Measurements from ENCODE around the gene NELL2.

Gene NELL2

DNA sequence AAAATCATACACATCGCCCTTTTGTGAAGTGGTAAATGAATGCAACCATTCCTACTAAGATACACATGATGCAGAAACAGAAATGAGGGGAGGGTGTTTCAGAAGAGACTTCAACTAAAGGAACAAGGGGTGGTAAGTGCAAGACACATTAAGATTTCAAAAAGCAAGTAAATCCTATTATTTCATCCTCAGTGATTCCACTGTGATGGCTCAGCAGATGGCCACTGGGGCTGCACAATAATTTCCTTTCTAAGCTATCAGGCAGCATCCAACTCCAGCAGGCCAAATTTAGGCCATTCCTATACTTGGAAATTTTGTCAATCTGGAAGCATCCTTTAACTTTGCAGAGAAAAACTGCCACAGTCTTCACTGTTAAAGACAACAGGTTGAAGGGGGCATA is 272.4 kb downstream of the NELL2 start:
- no peak for DNase-seq

DNA sequence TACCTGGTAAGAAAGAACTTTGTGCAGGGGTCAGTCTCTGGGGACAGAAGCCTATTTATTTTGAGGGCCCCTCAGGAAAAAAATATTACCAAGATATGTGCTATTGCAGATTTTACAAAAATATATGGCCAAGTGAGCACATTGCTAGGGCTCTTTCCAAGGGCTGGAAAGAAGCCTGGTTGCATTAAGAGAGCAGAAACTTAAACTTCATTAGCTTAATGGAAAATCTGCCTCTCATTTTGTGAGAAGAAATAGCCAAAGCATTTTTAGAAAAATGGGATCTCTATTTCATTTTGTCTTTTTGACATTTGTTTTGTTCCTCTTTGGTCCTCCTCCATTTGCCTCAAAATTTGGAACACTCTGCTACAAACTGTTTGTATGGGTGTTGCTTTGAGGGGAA is 283.5 kb downstream of the NELL2 start:
- DNase-seq: no peak

DNA sequence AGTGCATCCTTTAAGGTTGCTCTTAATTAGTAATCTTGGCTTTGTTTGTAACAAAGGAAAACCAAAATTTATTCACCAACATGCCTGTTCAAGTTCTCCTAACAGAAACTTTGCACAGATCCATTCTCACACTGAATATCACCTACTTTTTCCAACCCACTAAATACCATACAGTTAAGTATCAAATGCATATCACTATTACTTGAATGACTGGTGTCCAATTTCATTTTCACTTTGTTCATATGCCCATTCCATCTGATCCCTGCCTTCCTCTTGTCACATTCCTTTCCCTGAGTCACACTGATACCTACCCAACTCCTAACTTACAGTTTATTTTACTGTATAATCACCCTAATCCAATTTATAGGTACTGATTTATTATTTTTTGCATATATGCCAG is 286.4 kb downstream of the NELL2 start:
- DNase-seq: no peak

DNA sequence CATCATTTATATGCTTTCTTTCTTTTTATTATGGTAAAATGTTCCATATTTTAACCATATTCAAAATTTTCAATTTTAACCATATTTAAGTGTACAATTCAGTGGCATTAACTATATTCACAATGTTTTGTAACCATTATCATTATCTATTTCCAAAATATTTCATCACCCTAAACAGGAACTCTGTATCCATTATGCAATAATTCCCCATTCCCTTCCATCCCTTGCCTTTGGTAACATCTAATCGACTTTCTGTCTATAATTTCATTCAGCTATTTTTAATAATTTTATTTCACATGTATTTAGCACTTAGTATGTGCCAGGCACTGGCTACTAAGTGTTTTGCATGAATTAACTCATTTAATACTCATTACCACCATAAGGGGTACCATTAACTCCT is 287.5 kb downstream of the NELL2 start:
- DNase-seq: no peak

DNA sequence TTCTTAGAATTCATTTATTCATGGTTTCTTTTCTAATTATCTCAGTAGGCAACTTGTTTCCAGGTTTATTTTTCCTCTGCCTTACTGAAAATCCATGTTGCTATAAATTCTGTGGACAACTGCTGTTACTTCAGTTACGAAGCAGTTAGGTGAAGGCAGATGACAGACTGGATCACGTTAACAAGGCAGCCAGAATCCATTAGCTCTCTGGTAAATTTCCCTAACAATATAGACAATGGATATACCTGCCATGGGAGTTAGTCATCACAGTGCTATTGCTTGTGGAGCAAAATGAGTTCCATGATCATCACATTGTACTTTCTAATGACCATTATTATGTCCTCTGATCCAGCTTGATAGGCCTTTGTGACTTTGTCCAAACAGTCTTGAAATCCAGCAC is 291.5 kb downstream of the NELL2 start:
- no peak for DNase-seq

DNA sequence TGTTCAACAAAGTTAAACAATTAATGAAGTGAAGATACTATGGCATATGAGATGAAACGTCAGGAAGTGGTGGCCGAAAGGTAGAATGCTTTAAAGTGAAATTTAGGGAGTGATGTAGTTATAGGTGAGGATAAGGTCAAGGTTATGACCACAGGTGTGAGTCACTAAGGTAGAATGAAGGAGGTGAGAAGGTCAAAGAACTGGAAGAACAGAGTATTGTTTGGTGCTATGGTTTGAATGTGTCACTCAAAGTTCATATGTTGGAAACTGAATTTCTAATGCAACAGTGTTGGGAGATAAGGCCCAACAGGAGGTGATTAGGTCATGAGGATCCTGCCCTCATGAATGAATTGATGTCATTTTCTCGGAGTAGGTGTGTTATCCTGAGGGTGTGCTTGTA is 293.6 kb downstream of the NELL2 start:
- DNase-seq: no peak

DNA sequence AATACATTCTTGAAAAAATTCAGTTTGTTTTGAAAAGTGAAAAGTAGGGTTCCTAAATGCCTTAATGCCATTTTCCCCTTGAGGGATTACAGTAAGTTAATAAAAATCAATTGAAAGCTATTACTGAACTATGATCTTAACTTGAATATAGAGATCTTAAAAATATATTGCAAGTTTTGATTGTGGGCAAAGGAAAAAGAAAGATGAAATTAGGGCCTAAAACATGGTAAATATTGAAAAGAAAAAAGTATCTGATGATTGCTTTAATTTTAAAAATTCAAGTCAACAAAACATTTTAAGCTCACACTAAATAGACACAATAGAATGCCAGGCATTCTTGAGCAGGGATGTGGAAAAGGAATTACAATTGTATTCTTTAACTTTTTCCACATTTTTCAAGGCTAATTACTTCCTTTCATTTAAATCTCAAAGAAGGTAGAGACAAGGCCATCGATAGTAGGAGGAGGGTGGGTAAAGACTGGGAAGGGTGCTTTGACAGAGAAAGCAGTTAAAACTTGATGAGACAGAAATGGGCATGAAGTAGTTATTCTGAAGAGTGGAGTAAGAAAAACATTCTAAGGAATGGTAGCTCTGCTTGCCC is 294.4 kb downstream of the NELL2 start:
- DNase-seq: no peak

DNA sequence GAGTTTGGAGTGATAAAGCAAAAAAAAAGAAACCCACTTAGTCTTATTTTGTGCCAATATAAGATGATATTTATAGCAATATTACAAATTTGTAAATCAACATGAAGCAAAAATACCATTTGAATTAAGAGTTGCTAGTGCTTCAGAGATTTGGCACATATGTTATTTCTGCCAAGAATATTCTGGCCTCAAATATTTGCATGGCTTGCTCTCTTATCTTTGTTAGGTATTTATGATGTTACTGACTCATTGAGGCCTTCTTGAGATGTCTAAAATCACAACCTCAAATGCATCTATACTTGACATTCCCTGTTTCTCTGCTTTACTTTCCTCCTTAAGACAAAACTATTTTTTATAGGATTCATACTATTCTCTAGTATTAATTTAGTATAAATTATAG is 301.5 kb downstream of the NELL2 start:
- no peak for DNase-seq

DNA sequence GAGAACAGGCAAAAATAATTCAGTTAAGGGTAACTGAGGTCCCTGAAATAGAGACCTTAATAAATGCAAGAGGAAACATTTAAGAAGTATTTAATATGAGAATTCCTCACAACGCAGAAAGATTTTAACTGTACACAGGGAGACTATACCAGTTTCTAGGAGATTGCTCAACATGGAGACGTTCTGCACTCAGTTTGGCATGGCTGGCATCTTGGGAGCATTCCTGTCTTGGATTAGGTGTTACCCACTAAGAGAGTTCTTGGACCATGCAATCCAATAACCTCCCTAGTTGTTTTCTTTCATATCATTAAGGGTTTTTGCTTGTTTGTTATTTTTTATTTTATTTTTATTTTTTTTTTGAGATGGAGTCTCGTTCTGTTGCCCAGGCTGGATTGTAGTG is 302.4 kb downstream of the NELL2 start:
- DNase-seq: no peak

DNA sequence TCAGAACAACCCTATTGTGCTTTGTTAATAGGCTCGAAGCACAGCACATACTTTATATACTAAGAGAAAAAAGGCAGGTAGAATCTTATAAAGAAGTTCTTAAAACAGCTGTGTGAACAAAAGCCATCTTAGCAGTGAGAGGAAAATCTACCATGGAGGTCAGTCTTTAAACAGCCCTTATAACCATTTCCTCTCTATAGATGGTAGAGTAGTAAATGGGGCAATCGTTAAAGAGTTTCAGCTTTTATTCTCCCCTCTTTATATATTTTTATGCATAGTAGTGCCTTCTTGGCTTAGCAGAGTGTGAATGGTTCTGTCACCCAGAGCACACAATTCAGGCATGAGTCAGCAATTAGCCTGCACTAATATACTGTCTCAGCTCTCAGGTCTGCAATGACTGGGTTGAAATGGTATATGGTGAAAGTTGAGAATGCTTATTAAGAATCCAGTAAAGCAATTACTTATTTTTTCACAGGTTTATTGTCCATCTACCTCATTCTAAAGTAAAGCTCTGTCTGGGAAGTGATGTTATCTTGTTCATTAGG is 305.0 kb downstream of the NELL2 start:
- DNase-seq: no peak

DNA sequence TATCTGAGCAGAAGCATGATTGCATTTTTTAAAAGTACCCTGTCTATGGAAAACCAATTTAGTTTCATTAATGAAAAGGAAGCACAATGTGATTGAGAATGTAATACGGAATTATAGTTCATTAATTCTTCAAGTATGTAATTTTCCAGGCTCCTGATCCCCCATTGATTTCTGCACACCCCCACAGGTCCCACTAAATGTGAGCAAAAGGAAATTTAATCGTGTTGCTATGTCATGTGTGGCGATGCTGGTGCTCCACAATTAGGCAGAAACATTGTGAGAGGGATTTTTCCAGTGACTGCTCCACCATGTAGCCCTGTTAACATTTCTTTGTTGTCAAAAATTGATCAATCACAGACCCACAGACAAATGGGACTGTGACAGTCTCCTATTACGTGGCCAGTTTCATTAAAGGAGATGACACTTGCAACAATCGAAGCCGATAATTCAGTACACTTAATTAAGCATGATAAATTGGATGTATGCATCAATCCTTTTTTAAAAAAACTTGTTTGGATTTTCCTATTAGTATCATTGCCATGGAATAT is 306.0 kb downstream of the NELL2 start:
- no peak for DNase-seq

DNA sequence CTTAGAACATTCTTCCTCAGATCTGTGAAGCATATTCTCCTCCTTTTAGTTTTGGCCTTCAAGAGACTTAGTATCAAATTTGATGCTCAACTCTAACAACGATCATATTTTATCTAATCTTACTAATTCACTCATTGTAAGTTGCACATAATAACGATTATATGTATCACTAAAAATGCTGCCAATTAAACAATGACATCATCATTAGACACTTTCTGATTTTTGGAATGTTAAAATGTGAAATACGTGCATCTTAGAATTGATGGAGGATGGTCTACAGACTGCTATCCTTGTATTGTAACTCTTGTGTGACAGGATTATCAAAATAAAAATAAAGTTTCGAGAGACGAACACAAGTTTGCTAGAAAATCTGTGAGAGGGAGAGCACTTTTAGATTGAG is 311.0 kb downstream of the NELL2 start:
- DNase-seq: no peak

DNA sequence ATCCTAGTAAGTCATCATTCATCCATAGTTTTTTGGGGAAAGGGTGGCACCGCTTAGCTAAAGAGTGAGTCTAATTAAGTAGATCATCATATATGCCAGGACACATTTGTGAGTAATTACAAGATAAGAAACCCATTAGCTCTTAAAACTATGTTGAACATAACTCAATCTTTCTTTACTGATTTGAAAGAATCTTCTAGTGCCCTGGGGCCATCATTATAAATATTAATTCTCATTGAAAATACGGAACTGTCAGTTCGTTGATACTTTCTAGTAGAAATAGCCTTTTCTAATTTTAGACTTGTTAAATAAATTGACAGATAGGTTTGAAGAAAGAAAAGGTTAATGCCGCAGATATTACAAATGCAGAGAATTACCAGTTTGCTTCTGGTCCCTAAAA is 312.6 kb downstream of the NELL2 start:
- no peak for DNase-seq

DNA sequence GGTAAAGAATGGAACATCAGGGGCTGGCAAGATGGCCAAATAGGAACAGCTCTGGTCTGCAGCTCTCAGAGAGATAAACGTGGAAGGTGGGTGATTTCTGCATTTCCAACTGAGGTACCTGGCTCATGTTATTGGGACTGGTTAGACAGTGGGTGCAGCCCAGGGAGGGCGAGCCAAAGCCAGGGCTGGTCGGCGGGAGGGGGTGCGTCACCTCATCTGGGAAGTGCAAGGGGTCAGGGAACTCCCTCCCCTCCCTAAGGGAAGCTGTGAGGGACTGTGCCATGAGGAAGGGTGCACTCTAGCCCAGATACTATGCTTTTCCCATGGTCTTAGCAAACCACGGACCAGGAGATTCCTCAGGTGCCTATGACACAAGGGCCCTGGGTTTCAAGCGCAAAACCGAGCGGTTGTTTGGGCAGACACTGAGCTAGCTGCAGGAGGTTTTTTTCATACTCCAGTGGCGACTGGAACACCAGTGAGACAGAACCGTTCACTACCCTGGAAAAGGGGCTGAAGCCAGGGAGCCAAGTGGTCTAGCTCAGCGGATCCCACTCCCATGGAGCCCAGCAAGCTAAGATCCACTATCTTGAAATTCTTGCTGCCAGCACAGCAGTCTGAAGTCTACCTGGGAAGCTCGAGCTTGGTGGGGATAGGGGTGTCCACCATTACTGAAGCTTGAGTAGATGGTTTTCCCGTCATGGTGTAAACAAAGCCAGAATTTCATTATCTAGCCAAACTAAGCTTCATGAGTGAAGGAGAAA is 317.6 kb downstream of the NELL2 start:
- no peak for DNase-seq

DNA sequence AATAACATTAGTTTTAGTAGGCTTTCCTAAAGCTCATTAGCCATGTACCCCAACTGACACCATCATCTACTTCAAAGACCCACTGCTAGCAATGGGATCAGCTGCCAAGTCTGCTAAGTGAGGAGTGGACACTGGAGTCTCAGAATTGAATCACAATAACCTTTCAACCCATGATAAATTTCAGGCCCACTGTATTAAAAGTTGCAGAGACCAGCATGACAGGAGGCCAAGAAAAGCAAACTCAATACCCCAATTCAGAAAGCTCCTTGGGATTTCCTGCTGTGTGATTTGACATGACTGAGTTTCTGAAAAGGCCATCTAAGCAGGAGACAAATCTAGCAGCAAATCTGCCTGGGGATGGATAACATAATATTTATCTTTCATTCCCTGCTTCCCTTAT is 320.7 kb downstream of the NELL2 start:
- no peak for DNase-seq

DNA sequence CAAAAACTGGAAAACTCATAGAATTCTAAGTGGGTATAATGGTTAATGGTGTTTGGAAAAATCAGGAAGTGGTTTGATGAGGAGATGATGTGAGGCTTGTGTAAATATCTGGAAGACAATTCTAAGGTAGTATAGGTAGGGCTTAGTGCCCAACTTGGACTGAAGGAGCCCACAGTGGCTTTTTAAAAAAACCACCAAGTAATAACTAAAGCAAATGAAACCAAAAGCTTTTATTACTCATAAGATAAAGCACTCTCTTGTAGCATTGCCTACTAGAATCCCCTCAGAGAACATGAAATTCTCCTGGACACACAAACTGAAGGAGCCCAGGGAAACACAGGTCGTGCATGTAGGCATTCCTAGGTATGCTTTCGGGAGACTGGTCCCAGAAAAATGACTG is 324.5 kb downstream of the NELL2 start:
- DNase-seq: no peak

DNA sequence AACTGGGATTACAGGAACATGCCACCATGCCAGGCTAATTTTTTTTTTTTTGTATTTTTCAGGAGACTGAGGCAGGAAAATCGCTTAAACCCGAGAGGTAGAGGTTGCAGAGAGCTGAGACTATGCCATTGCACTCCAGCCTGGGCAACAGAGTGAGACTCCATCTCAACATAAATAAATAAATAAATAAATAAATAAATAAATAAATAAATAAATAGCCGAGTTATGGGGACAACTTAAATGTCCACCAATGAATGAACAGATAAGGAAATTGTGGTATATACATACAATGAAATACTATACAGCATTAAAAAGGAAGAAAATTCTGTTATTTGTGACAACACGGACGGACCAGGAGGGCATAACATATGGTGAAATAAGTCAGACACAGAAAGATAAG is 325.7 kb downstream of the NELL2 start:
- DNase-seq: no peak

DNA sequence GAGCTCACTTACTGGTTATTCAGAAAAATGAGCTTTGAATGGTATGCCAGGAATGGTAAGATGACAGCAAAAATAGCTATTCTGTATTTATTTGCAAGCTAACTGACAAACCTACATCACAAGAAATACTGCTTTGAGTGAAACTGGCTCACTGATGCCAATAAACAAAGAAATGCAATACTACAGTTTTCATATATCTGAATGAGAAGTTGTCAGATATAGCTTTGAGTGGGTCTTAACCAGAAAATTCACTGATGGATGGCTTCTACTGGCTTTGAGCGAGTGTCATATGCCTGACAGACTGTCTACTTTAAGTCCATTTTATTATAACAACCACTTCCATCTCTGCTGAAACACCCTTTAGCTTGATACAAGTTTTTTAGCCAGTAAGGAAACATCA is 330.1 kb downstream of the NELL2 start:
- no peak for DNase-seq

DNA sequence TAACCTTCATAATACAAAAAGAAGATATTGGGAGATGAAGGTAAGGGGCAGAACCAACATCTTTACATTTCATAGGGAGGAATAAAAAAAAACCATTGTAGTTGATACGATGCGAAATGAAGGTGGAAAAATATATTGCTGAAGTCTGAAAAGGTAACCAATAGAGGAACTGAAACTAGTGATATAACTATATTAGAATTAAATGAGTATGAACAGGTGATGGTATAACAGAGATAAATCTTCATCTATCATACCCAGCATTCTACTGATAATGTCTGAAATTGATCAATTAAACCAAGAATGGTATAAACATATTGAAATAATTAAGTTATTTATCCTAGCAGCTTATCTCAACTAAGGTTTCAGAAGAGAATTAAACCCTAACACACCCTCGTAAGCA is 332.1 kb downstream of the NELL2 start:
- no peak for DNase-seq

DNA sequence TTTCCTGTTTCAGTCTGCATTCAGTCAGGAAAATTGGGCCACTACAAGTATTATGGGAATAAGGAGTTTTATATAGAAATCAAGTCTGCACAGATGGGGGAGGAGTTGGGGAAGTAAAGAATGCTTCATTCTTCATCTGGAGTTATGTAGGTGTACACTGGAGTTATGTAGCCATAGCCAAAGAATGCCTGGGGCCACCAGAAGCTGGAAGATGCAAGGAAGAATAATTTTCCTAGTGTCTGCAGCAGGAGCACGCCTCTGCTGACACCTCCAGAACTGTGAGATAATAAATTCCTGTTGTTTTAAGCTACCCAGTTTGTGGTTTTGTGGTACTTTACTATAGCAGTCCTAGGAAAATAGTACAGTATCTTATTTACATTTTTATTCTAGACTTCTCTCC is 333.4 kb downstream of the NELL2 start:
- no peak for DNase-seq

DNA sequence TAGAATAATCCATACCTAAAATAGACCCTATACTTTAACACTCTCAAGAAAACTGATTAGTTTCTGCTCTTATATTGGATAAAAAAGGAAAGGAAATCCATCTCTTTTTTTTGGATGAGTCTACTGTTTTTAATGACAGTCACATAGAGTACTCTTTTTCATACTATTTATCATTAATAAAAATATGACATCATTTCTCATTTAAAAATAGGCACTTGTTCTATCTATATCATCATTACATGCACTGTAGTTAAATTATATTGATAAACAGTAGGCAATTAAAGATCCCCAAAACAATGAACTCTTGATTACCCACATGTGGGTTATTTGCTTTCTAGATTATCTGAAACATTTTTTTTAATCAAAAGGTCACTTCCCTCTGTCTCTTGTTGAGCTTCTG is 338.8 kb downstream of the NELL2 start:
- DNase-seq: no peak

DNA sequence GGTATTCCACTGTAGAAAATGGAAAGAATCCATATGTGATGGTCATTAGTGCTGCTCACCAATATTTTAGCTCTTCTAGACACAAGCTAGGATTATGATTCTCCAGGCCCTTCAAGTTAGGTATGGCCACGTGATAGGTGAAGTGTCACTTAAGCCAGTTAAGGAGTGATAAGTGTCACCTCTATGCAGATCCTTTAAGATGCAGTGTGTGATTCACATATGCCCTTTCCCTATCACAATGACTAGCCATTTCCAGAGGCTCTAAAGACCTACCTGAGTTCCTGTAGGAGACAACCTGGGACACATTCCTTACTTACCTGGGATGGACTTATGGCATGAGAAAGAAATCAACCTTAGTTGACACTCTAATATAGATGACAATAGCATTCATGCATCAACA is 343.2 kb downstream of the NELL2 start:
- DNase-seq: no peak

DNA sequence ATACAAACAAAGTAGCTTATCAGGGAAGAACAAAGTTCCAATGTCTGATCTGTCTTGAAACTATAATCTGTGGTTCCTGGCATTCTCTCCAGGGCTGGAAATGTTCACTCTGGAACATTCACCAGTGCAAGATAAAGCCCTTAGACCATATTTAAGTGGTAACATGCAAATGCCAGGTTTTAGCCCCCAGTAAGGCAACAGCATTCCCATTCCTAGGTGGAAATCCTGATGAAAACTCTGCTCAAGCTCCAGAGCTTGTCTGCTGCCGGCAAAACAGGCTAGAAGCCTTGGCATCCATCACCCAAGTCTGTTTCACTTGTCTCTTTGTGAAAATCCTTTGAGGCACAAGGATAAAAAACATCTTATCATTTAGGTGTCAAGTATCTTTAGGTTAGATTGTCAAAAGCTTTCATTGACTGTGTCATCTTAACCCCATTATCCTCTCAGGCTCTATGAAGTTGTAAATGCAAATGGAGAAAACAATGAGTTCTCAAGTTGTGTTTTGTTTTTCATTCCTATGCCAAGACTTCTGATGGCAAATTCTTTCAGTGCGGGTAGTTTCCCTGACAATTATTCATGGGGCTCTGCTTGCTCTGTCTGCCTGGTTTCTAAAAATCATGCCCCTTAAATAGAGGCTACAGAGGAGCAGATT is 344.7 kb downstream of the NELL2 start:
- DNase-seq: no peak

DNA sequence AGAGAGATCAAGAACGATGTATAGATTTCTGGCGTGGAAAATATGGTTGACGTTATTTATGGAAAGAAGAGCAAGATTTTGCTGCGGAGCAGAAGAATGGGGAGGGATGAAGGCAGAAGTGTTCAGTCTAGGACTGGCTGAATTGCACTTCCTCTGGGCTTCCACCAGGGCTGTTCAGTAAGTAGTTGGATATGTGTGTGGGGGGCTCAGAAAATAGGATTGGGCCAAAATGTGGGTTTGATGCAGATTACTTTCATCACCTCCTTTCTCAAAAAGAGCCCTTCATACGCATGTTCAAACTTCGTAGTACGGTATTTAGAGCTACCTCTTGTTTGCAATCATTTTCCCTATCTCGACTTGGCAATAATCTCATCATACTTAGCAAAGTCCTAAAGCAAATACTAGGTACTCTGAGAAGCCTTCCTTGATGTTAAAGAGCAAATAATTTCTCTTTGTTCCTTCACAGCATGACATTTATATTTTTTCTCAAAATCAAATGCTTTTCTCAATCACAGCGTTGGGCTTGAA is 349.4 kb downstream of the NELL2 start:
- no peak for DNase-seq

Data from COR-L47 (cell line).